MM.1S (cell line): Measurements from ENCODE around the gene BNIP5.
A peak's percentile ranks its signal among the peaks of the same experiment; 100 is the strongest.

Experiments used
- DNase-seq: peaks from one replicate; pipeline ENCODE4 v3.0.0-alpha.2; 2015
- H2AFZ ChIP-seq: fragments of 300-600 bp; sonication (generic); 2 replicates; pipeline ENCODE4 v1.6.0; 2016; ENCODE audit warnings: antibody characterized with exemption, low read length
- H3F3A ChIP-seq: fragments of 300-600 bp; sonication (generic); 2 replicates; pipeline ENCODE4 v1.6.1; 2016; ENCODE audit warnings: mild to moderate bottlenecking, antibody characterized with exemption, low read length, moderate library complexity, mixed read lengths; ENCODE audit not compliant: insufficient read depth
- H3K27ac ChIP-seq: fragments of 300-600 bp; sonication (generic); 2 replicates; pipeline ENCODE4 v1.5.1; 2016; ENCODE audit warnings: mild to moderate bottlenecking, low read length
- H3K27me3 ChIP-seq: fragments of 300-600 bp; sonication (generic); replicated peaks from 2 replicates; pipeline ENCODE4 v1.6.0; 2016; ENCODE audit warnings: low read length; ENCODE audit not compliant: insufficient read depth
- H3K36me3 ChIP-seq: fragments of 300-600 bp; sonication (generic); replicated peaks from 2 replicates; pipeline ENCODE4 v1.6.1; 2016; ENCODE audit warnings: mild to moderate bottlenecking, low read length, mixed read lengths; ENCODE audit not compliant: insufficient read depth
- H3K4me1 ChIP-seq: fragments of 300-600 bp; sonication (generic); 2 replicates; pipeline ENCODE4 v1.6.1; 2016; ENCODE audit warnings: low read length, mixed read lengths
- H3K4me2 ChIP-seq: fragments of 300-600 bp; sonication (generic); 2 replicates; pipeline ENCODE4 v1.6.0; 2016; ENCODE audit warnings: low read depth, low read length
- H3K4me3 ChIP-seq: fragments of 300-600 bp; sonication (generic); 2 replicates; pipeline ENCODE4 v1.5.1; 2016; ENCODE audit warnings: low read length, mixed read lengths
- H3K79me2 ChIP-seq: fragments of 300-600 bp; sonication (generic); 2 replicates; pipeline ENCODE4 v1.6.1; 2016; ENCODE audit warnings: mixed run types, low read length, mixed read lengths
- H3K9ac ChIP-seq: fragments of 300-600 bp; sonication (generic); 2 replicates; pipeline ENCODE4 v1.6.1; 2016; ENCODE audit warnings: low read length, mixed read lengths
- H3K9me2 ChIP-seq: fragments of 300-600 bp; sonication (generic); replicated peaks from 2 replicates; pipeline ENCODE4 v1.6.1; 2016; ENCODE audit warnings: mild to moderate bottlenecking, low read length, mixed read lengths; ENCODE audit not compliant: insufficient read depth
- H3K9me3 ChIP-seq: fragments of 300-600 bp; sonication (generic); replicated peaks from 2 replicates; pipeline ENCODE4 v1.6.1; 2016; ENCODE audit warnings: mild to moderate bottlenecking, low read length, mixed read lengths; ENCODE audit not compliant: insufficient read depth
- H4K20me1 ChIP-seq: fragments of 300-600 bp; sonication (generic); 2 replicates; pipeline ENCODE4 v1.6.1; 2016; ENCODE audit warnings: mild to moderate bottlenecking, low read length, moderate library complexity, mixed read lengths; ENCODE audit not compliant: insufficient read depth
- CTCF ChIP-seq: fragments of 300-600 bp; sonication (generic); IDR thresholded peaks from 2 replicates; pipeline ENCODE4 v1.5.1; 2016; ENCODE audit warnings: antibody characterized with exemption, low read length, mixed read lengths
- EZH2 ChIP-seq: fragments of 300-600 bp; sonication (generic); optimal IDR thresholded peaks from 2 replicates; pipeline ENCODE3; 2017; ENCODE audit warnings: low read depth, mild to moderate bottlenecking, antibody characterized with exemption, low read length, mixed read lengths
- EZH2phosphoT487 ChIP-seq: fragments of 300-600 bp; sonication (generic); IDR thresholded peaks from 2 replicates; pipeline ENCODE4 v1.6.1; 2018; ENCODE audit warnings: antibody characterized with exemption, low read length

BNIP5 gene

DNA sequence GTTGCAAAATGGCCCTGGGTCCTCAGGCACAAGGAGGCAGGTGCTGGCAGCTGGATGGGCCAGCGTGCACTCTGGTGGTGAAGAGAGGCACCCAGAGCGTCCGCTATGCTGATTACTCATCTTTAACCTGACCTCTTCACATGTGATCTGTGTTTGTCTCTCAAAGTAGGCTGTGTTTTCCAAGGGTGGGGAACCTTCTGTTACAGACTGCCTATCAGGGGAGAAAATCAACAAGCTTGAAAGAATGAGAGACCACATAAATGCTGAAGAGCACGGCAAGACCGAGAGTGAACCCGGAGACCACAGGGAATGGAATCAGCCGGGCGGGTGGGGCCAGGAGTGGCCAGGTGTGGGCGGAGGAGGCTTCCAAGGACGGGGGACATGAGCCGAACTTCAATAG, 16.2 kb downstream of the BNIP5 start:
- no peak overlapping the region for H3K9ac ChIP-seq
- TF ChIP-seq EZH2: no peak
- H3K36me3 ChIP-seq: no peaks in the 10 kb centered on the region
- no peak overlapping the region for H2AFZ ChIP-seq
- no peaks in the 10 kb centered on the region for H3K27me3 ChIP-seq
- H3K4me1 ChIP-seq: peaks cover 5% of the 10 kb centered on the region
- no peak overlapping the region for H3K27ac ChIP-seq
- H3K4me3 ChIP-seq: no peak overlapping the region
- no peaks in the 10 kb centered on the region for H3K9me2 ChIP-seq
- H3K9me3 ChIP-seq: no peaks in the 10 kb centered on the region
- H3K79me2 ChIP-seq: no peaks in the 10 kb centered on the region
- DNase-seq: no peak
- H4K20me1 ChIP-seq: no peaks in the 10 kb centered on the region
- no peak overlapping the region for H3K4me2 ChIP-seq
- no peaks in the 10 kb centered on the region for H3F3A ChIP-seq

DNA sequence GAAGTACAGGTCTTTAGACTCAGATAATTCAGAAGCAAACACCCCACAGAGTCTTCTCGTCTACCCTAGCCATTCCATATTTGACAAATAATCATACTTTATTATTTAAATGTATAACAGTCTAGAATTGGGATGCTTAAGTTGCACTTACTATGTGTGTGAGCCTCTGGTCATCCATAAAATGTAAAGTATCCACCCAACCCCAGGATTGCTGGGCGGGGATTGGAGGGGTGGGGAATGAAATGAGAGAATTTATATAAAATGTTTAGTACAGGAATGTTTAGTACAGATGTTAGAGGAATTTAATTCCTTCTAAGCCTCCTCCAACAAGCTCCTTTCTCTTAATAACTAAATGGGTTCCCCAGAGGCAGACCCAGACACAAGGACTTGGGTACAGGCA, 16.9 kb downstream of the BNIP5 start:
- Histone ChIP-seq H3K9me2 (no peaks in the 10 kb centered on the region), H3K4me3 (no peak overlapping the region), H3F3A (no peaks in the 10 kb centered on the region), H3K9ac (no peak overlapping the region), H3K4me2 (peak overlapping the region; percentile 60), H3K4me1 (peaks cover 5% of the 10 kb centered on the region), H3K27ac (no peak overlapping the region), H3K79me2 (no peaks in the 10 kb centered on the region), H3K9me3 (no peaks in the 10 kb centered on the region), H3K27me3 (no peaks in the 10 kb centered on the region), H3K36me3 (no peaks in the 10 kb centered on the region), H2AFZ (peak overlapping the region; percentile 56; the same call in 1 of the 2 replicates), H4K20me1 (no peaks in the 10 kb centered on the region)
- no peak for TF ChIP-seq EZH2
- no peak for TF ChIP-seq CTCF
- no peak for TF ChIP-seq EZH2phosphoT487
- no peak for DNase-seq

DNA sequence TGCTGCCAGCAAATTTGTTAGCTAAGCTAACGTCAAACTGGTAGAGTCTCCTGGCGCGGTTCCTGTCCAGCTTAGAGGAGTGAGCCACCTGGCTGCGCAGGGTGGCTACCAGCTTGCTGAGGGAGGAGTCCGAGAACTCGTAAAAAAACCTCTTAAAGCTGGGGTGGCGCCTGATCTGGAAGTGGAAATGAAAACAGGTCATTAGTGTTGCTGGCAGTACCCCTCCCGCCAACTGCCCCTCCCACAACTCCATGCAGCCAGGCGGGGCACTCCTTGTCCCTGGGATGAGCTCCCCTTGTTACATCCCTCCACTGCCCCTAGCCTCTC, 17.3 kb downstream of the BNIP5 start:
- Histone ChIP-seq H3K27ac (no peak overlapping the region), H3K9me3 (no peaks in the 10 kb centered on the region), H3F3A (no peaks in the 10 kb centered on the region), H3K27me3 (no peaks in the 10 kb centered on the region), H3K36me3 (no peaks in the 10 kb centered on the region), H3K4me1 (peaks cover 5% of the 10 kb centered on the region), H3K4me3 (no peak overlapping the region), H4K20me1 (no peaks in the 10 kb centered on the region), H3K79me2 (no peaks in the 10 kb centered on the region), H2AFZ (peak overlapping the region; percentile 56), H3K9ac (no peak overlapping the region), H3K9me2 (no peaks in the 10 kb centered on the region), H3K4me2 (peak overlapping the region; percentile 60)
- TF ChIP-seq CTCF: peak; percentile 15; the same call in 1 of the 2 replicates
- TF ChIP-seq EZH2: no peak
- DNase-seq: peak; percentile 50

- TF ChIP-seq EZH2: no peak
- no peak for TF ChIP-seq EZH2phosphoT487
- no peak overlapping the region for H3K27ac ChIP-seq
- no peak overlapping the region for H3K4me3 ChIP-seq
- H2AFZ ChIP-seq: peak overlapping the region; percentile 56
- no peak overlapping the region for H3K9ac ChIP-seq
- H3K79me2 ChIP-seq: no peaks in the 10 kb centered on the region
- no peaks in the 10 kb centered on the region for H3K9me2 ChIP-seq
- no peak for DNase-seq
- H3F3A ChIP-seq: no peaks in the 10 kb centered on the region
- no peaks in the 10 kb centered on the region for H3K27me3 ChIP-seq
- H3K9me3 ChIP-seq: no peaks in the 10 kb centered on the region
- H4K20me1 ChIP-seq: no peaks in the 10 kb centered on the region
- peaks cover 5% of the 10 kb centered on the region for H3K4me1 ChIP-seq
- H3K4me2 ChIP-seq: peak overlapping the region; percentile 60
- H3K36me3 ChIP-seq: no peaks in the 10 kb centered on the region
These were observed 17.8 kb downstream of the BNIP5 start for GRCh38 chr6:36318690-36319435.
